BJ (cell line): Measurements from ENCODE around the gene PPP4R3A. TPM values are rescaled to one million over a fixed set of nuclear protein-coding genes. Genes with fewer than 3 reads are reported as not detected.
"Not testable (repeated sequence)": the region's sequence is repeated elsewhere in the genome, so short reads cannot be mapped to it uniquely, and the experiment has no call there.

Source experiments
- CTCF ChIA-PET: fragments of 350-600 bp; formaldehyde crosslinking; extraction: SDS; loops from one replicate; lab custom pipeline; 2021; ENCODE audit warnings: antibody characterized with exemption, inconsistent platforms; lab: Yijun Ruan, JAX
- POLR2A ChIA-PET: fragments of 300-600 bp; sonication (Branson Sonifier 250); formaldehyde crosslinking; extraction: SDS; loops from one replicate; lab custom pipeline; 2021; ENCODE audit warnings: antibody characterized with exemption; lab: Charles Lee
- DNase-seq: peaks from one replicate; pipeline ENCODE4 v3.0.0-alpha.2; 2011; ENCODE audit warnings: low read depth
- H3K27me3 ChIP-seq: 2 replicates; pipeline ENCODE4 v1.6.0; 2011; ENCODE audit warnings: low read length; ENCODE audit not compliant: control insufficient read depth, insufficient read depth
- H3K36me3 ChIP-seq: 2 replicates; pipeline ENCODE4 v1.5.1; 2011; ENCODE audit warnings: low read length; ENCODE audit not compliant: control insufficient read depth, insufficient read depth
- H3K4me3 ChIP-seq: 2 replicates; pipeline ENCODE4 v1.5.1; 2011; ENCODE audit warnings: low read depth, mild to moderate bottlenecking, control low read depth, low read length
- polyA plus RNA-seq: library from polyadenylated mRNA; depleted of rRNA; stranded (reverse); fragments of >200 nt; gene quantifications from 2 replicates; pipeline ENCODE4 v1.2.3, GENCODE V29; 2011
- TF ChIP-seq, protein P1 (sequence below): IDR thresholded peaks from 2 replicates; pipeline ENCODE4 v1.5.1; 2011; ENCODE audit warnings: low read depth, mild to moderate bottlenecking, control low read depth, inconsistent platforms, low read length, moderate library complexity; ENCODE audit not compliant: insufficient read depth

Gene PPP4R3A
- polyA plus RNA-seq, 1 experiment: 18.3 TPM

DNA sequence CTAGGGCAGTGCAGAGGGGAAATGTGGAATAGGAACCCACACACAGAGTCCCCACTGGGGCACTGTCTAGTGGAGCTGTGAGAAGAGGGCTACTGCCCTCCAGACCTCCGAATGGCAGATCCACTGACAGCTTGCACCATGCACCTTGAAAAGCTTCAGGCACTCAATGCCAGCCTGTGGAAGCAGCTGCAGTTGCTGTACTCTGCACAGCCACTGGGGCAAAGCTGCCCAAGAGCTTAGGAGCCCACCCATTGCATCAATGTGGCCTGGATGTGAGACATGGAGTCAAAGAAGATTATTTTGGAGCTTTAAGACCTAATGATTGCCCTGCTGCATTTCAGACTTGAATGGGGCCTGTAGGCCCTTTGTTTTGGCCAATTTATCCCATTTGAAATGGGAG is 70.8 kb downstream of the PPP4R3A start:
- no peaks in the 10 kb centered on the region for H3K36me3 ChIP-seq
- ChIA-PET POLR2A (no interaction called here), CTCF (no interaction called here)
- TF ChIP-seq, protein P1, sequence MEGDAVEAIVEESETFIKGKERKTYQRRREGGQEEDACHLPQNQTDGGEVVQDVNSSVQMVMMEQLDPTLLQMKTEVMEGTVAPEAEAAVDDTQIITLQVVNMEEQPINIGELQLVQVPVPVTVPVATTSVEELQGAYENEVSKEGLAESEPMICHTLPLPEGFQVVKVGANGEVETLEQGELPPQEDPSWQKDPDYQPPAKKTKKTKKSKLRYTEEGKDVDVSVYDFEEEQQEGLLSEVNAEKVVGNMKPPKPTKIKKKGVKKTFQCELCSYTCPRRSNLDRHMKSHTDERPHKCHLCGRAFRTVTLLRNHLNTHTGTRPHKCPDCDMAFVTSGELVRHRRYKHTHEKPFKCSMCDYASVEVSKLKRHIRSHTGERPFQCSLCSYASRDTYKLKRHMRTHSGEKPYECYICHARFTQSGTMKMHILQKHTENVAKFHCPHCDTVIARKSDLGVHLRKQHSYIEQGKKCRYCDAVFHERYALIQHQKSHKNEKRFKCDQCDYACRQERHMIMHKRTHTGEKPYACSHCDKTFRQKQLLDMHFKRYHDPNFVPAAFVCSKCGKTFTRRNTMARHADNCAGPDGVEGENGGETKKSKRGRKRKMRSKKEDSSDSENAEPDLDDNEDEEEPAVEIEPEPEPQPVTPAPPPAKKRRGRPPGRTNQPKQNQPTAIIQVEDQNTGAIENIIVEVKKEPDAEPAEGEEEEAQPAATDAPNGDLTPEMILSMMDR: no peak
- H3K4me3 ChIP-seq: no peak overlapping the region
- DNase-seq: no peak
- H3K27me3 ChIP-seq: no peaks in the 10 kb centered on the region

DNA sequence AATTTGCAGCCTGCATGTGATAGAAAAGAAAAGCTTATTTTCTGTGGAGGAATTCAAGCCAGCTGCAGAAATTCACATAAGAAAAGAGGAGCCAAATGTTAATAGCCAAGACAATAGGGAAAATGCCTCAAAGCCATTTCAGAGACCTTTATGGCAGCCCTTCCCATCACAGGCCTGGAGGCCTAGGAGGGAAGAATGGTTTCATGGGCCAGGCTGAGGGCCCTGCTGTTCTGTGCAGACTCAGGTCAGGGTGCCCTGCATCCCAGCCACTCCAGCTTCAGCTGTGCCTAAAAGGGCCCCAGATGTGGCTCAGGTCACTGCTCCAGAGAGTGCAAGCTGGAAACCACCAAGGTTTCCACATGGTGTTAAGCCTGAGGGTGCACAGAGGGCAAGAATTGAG is 71.3 kb downstream of the PPP4R3A start:
- Histone ChIP-seq H3K36me3 (no peaks in the 10 kb centered on the region), H3K27me3 (no peaks in the 10 kb centered on the region), H3K4me3 (no peak overlapping the region)
- CTCF ChIA-PET: no interaction called here
- TF ChIP-seq, protein P1: no peak
- POLR2A ChIA-PET: no interaction called here
- no peak for DNase-seq

DNA sequence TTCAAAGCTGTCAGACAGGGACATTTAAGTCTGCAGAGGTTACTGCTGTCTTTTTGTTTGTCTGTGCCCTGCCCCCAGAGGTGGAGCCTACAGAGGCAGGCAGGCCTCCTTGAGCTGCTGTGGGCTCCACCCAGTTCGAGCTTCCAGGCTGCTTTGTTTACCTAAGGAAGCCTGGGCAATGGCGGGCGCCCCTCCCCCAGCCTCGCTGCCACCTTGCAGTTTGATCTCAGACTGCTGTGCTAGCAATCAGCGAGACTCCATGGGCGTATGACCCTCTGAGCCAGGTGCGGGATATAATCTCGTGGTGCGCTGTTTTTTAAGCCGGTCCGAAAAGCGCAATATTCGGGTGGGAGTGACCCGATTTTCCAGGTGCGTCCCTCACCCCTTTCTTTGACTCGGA is 73.8 kb downstream of the PPP4R3A start:
- H3K4me3 ChIP-seq, H3K27me3 ChIP-seq, DNase-seq, POLR2A ChIA-PET, H3K36me3 ChIP-seq, CTCF ChIA-PET: not testable (repeated sequence)

DNA sequence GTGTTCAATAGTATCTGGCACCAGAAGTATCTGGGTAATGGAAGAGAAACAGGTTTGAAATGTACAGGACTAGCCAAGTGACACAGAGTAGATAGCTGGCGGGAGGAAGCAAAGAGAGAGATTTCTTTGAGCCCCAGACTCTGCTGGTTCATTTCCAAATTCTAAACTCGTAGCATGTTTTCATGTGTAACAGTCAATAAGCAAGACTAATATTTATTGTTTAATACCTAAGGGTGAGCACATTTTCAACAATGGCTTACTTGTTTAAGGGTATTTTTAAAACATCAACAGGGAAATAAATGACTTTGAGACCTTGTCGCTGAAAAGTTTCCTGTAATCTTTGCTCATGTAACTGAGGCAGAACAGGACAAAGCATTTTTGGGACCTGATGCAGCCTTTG is 80.7 kb downstream of the PPP4R3A start:
- DNase-seq: no peak
- H3K36me3 ChIP-seq: no peaks in the 10 kb centered on the region
- TF ChIP-seq, protein P1: no peak
- H3K4me3 ChIP-seq: no peak overlapping the region
- ChIA-PET CTCF (interaction anchor here (1.2 to 1.8 kb wide), 2 partner anchors 10 to 106 kb away, joined by 5 to 8 read pairs; no protein-coding TSS in a partner anchor), POLR2A (no interaction called here)
- H3K27me3 ChIP-seq: no peaks in the 10 kb centered on the region

DNA sequence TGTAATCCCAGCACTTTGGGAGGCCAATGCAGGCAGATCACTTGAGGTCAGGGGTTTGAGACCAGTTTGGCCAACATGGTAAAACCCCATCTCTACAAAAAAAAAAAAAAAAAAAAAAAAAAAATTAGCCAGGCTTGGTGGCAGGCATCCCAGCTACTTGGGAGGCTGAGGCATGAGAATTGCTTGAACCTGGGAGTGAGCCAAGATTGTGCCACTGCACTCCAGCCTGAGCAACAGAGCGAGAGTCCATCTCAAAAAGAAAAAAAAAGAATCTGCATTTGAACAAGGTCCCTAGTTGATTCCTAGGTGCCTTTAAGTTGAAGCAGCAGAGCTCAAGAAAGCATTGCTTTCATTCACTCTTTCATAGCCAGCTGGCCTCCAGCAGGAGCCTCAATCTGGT is 81.2 kb downstream of the PPP4R3A start:
- CTCF ChIA-PET: interaction anchor here (1.2 to 1.8 kb wide), 2 partner anchors 10 to 105 kb away, joined by 5 to 8 read pairs; no protein-coding TSS in a partner anchor
- H3K4me3 ChIP-seq, H3K27me3 ChIP-seq, POLR2A ChIA-PET, DNase-seq, H3K36me3 ChIP-seq: not testable (repeated sequence)

DNA sequence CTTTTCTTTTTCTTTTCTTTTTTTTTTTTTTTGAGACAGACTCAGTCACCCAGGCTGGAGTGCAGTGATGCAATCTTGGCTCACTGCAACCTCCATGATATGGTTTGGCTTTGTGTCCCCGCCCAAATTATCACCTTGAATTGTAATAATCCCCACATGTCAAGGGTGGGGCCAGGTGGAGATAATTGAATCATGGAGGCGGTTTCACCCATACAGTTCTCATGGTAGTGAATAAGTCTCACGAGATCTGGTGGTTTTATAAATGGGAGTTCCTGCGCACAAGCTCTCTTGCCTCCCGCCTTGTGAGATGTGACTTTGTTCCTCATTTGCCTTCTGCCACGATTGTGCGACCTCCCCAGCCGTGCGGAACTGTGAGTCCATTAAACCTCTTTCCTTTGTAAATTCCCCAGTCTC is 84.6 kb downstream of the PPP4R3A start:
- POLR2A ChIA-PET, H3K4me3 ChIP-seq, CTCF ChIA-PET, DNase-seq, H3K36me3 ChIP-seq, H3K27me3 ChIP-seq: not testable (repeated sequence)

DNA sequence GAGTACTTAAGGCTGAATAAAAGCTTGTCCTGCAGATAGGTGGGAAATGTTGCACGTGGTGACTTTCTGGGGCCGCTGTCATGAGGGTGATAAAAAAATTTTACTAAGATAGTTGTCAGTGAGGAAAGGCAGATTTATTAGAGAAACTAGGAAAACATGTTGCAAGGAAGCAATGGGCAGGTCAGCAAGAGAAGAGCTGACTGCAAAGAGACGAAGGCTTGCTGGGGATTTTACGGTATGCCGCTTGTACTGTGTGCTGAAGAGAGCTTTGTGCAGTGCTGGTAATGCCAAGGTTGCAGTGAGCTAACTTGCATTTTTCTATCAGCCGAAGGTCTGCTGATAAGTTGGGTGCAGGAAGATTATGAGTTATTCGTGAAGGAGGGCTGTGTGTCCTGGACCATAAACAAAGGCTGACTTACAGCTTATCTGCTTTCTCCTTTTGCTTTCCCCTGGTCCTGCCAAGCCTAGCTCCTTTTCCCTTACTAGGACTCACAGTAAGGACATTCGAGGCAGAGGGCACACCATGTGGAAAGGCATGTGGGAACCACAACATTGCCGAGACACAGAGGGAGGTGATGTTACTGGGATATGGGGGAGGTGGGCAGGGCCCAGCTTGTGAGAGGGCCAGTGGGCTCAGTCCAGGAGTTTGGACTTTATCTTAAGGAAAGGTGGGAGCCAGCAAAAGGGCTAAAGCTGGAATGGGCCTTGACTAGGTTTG is 85.1 kb downstream of the PPP4R3A start:
- DNase-seq: no peak
- ChIA-PET CTCF (interaction anchor here (0.7 kb wide), 1 partner anchor 102 kb away, joined by 3 read pairs; no protein-coding TSS in a partner anchor), POLR2A (no interaction called here)
- Histone ChIP-seq H3K4me3 (no peak overlapping the region), H3K36me3 (no peaks in the 10 kb centered on the region), H3K27me3 (no peaks in the 10 kb centered on the region; the same call in 1 of the 2 replicates)
- TF ChIP-seq, protein P1: no peak
